Right lobe of liver (tissue), 4 donors: ENCODE results near the gene LIMK2.

Source experiments
- POLR2A ChIP-seq: fragments of 450-650 bp; IDR thresholded peaks from one replicate; pipeline ENCODE4 v1.6.1; 2017; ENCODE audit warnings: antibody characterized with exemption, mild to moderate bottlenecking
- TF ChIP-seq, protein P1 (sequence below), 4 donors: fragments of 200-600 bp in 3 of 4; fragments of 450-650 bp in 1 of 4; IDR thresholded peaks; one replicate each; pipeline versions ENCODE4 v1.5.1 to v1.8.0; 2016 to 2022; ENCODE audit warnings: antibody characterized with exemption in 4 of 4, mild to moderate bottlenecking in 2 of 4
- donor health status: DM: no; HTN: no; CAD: no.
- donor health status: DM: no; HTN: no; CAD: no.
- donor health status: DM: no; HTN: yes; CAD: no.

DNA sequence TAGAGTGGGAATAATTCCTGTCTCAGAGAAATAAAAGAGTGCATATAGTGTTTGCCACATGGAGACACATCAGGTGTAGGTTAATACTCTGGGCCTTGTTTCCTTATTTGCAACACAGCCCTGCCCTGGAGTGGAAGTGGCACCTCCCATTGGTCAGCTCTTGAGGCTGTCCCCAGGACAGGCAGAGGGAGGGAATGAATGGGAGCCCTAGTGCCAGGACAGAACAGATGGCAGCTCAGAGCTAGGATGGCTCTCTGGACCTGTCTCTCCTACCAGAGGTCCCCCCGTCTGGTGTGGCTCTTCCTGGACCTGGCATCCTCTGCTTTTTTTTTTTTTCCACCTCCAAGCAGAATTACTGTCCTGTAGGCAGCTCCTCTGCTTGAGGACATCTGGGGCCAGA, 35.6 kb downstream of the LIMK2 start:
- TF ChIP-seq, protein P1, sequence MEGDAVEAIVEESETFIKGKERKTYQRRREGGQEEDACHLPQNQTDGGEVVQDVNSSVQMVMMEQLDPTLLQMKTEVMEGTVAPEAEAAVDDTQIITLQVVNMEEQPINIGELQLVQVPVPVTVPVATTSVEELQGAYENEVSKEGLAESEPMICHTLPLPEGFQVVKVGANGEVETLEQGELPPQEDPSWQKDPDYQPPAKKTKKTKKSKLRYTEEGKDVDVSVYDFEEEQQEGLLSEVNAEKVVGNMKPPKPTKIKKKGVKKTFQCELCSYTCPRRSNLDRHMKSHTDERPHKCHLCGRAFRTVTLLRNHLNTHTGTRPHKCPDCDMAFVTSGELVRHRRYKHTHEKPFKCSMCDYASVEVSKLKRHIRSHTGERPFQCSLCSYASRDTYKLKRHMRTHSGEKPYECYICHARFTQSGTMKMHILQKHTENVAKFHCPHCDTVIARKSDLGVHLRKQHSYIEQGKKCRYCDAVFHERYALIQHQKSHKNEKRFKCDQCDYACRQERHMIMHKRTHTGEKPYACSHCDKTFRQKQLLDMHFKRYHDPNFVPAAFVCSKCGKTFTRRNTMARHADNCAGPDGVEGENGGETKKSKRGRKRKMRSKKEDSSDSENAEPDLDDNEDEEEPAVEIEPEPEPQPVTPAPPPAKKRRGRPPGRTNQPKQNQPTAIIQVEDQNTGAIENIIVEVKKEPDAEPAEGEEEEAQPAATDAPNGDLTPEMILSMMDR (IDR thresholded peaks at IDR 0.05) = no peak
- TF ChIP-seq POLR2A = no peak
